GM19328 (cell line): ENCODE data around the gene LDLRAD4.

Experiments
- ATAC-seq: cut with Tn5 transposase; IDR thresholded peaks from one replicate; pipeline ENCODE4 v1.9.1; 2021; ENCODE audit warnings: mild to moderate bottlenecking, moderate library complexity; ENCODE audit not compliant: unreplicated experiment

LDLRAD4 gene

GRCh38 chr18:13496691-13497281 lies 278.2 kb downstream of the LDLRAD4 start:
- ATAC-seq, result no peak

GRCh38 chr18:13499803-13500202 lies 281.2 kb downstream of the LDLRAD4 start:
- no peak for ATAC-seq

GRCh38 chr18:13500227-13500865 lies 281.8 kb downstream of the LDLRAD4 start:
- ATAC-seq, result no peak

- no peak for ATAC-seq
These were observed 282.4 kb downstream of the LDLRAD4 start for GRCh38 chr18:13500869-13501542.

- ATAC-seq, result no peak
These were observed 283.0 kb downstream of the LDLRAD4 start for GRCh38 chr18:13501543-13501887.

- peak; percentile 83 for ATAC-seq
These were observed 283.3 kb downstream of the LDLRAD4 start for GRCh38 chr18:13501891-13502290.

GRCh38 chr18:13502585-13502984 lies 284.0 kb downstream of the LDLRAD4 start:
- ATAC-seq, result no peak

GRCh38 chr18:13503836-13504235 lies 285.3 kb downstream of the LDLRAD4 start:
- ATAC-seq, result no peak

GRCh38 chr18:13505780-13506345 lies 287.3 kb downstream of the LDLRAD4 start:
- no peak for ATAC-seq

GRCh38 chr18:13510594-13510993 lies 292.0 kb downstream of the LDLRAD4 start:
- no peak for ATAC-seq

- no peak for ATAC-seq
These were observed 293.5 kb downstream of the LDLRAD4 start for GRCh38 chr18:13511961-13512577.

GRCh38 chr18:13513021-13513420 lies 294.5 kb downstream of the LDLRAD4 start:
- no peak for ATAC-seq

GRCh38 chr18:13513481-13513880 lies 294.9 kb downstream of the LDLRAD4 start:
- no peak for ATAC-seq

- no peak for ATAC-seq
These were observed 296.0 kb downstream of the LDLRAD4 start for GRCh38 chr18:13514558-13514957.

- ATAC-seq, result no peak
These were observed 298.3 kb downstream of the LDLRAD4 start for GRCh38 chr18:13516855-13517254.

- no peak for ATAC-seq
These were observed 298.8 kb downstream of the LDLRAD4 start for GRCh38 chr18:13517369-13517768.

- no peak for ATAC-seq
These were observed 299.8 kb downstream of the LDLRAD4 start for GRCh38 chr18:13518382-13518781.

- no peak for ATAC-seq
These were observed 301.7 kb downstream of the LDLRAD4 start for GRCh38 chr18:13520306-13520705.

GRCh38 chr18:13520741-13521140 lies 302.2 kb downstream of the LDLRAD4 start:
- ATAC-seq, result no peak

- ATAC-seq, result no peak
These were observed 302.9 kb downstream of the LDLRAD4 start for GRCh38 chr18:13521418-13521817.

GRCh38 chr18:13522256-13522655 lies 303.7 kb downstream of the LDLRAD4 start:
- ATAC-seq, result no peak
